HG03354 (cell line): ENCODE measurements around the gene NMB.

ENCODE experiments used
- ATAC-seq: cut with Tn5 transposase; IDR thresholded peaks from one replicate; pipeline ENCODE4 v1.9.1; 2021; ENCODE audit warnings: mild to moderate bottlenecking; ENCODE audit not compliant: unreplicated experiment, poor library complexity, severe bottlenecking

Gene NMB

DNA sequence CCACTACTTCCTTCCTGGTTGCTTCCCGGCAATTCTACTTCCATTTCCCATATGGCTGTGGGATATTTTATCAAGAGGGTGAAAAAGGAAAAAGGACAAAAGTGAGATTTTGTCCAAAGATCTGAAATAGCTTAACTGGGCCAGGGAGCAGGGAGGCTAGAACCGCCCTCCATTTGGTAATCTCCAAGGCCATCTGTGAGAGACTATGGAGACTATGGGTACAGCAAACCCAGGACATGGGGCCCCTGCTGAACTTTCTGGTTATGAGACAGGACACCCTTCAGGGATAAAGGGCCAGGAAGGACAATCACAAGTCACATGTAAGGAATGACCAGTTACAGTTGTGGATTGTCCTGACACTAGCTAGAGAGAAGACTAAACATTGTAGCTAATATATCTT, 32.9 kb downstream of the NMB start:
- ATAC-seq: no peak

GRCh38 chr15:84624359-84624758, 33.6 kb downstream of the NMB start:
- no peak for ATAC-seq

DNA sequence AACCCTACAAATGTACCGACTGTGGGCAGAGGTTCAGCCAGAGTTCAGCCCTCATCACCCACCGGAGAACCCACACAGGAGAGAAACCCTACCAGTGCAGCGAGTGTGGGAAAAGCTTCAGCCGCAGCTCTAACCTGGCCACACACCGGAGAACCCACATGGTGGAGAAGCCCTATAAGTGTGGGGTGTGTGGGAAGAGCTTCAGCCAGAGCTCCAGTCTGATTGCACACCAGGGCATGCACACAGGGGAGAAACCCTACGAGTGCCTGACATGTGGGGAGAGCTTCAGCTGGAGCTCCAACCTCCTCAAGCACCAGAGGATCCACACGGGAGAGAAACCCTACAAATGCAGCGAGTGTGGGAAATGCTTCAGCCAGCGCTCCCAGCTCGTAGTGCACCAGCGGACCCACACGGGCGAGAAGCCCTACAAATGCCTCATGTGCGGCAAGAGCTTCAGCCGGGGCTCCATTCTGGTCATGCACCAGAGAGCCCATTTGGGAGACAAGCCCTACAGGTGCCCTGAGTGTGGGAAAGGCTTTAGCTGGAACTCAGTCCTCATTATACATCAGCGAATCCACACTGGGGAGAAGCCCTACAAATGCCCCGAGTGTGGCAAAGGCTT, 36.5 kb downstream of the NMB start:
- ATAC-seq: no peak

- no peak for ATAC-seq
Observed at GRCh38 chr15:84620626-84621025, 37.4 kb downstream of the NMB start.

GRCh38 chr15:84616235-84616634, 41.8 kb downstream of the NMB start:
- no peak for ATAC-seq

DNA sequence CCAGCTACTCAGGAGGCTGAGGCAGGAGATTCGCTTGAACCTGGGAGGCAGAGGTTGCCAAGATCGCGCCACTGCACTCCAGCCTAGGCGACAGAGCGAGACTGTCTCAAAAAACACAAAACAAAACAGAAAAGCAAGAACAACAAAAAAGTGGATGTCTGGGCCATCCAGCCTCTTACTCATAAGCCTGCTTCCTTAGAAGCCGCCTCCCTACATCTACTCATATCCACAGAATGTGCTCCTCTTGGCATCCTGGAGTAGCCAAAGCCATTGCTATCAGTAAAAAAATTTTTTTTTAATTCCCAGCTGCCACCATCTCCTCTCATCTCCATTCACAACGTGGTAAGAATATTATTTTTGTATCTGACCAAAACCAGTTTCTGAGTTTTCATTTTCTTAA, 46.4 kb downstream of the NMB start:
- ATAC-seq: no peak

GRCh38 chr15:84609818-84610525, 48.0 kb downstream of the NMB start:
- no peak for ATAC-seq

DNA sequence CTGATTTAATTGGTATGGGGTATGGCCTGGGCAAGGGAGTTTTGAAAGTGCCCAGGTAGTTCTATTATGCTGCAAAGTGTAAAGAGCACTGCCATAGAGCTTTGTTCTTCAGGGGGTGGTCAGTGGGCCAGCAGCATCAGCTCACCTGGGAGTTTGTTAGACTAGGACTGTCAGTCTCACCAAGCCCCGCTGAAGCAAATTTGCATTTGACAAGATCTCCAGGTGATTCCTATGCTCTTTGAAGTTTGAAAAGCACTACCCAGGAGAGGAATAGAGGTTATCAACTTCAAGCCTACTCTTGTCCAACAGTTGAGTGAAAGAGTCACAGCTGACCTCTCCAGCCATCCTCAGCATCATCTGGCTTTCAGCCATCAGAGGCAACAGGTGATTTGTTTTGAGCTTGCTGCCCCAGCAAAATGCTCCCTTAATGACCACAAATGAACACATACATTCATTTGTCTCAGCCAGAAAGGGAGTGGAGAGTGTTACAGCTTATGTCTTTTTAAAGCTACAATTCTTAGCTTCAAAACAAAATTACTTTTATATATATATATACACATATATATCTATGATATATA, 49.2 kb downstream of the NMB start:
- no peak for ATAC-seq

GRCh38 chr15:84606653-84607120, 51.3 kb downstream of the NMB start:
- ATAC-seq: no peak

DNA sequence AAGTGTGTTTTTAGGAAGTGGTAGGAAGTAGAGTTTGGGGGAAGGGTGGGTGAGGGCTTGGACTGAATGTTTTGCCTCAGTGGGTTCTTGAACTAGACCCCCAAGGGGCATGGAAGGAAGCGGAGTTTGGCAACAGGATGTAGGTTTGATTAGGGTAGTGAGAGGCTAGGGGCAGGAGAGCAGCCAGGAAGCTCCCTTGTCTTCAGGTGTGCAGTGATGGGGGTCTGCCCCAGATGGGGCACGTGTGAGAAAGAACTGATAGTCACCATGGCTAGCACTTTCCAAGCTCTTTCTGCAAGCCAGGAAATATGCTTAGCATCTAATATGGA, 52.5 kb downstream of the NMB start:
- no peak for ATAC-seq
